ENCODE results near the gene FLNB.

- no peak for TF ChIP-seq CTCF (IDR thresholded peaks at IDR 0.05)
- TF ChIP-seq POLR2A (IDR thresholded peaks at IDR 0.05) = no peak
These were observed 30.6 kb downstream of the FLNB start for GRCh38 chr3:58038675-58039292.

Measured in adrenal gland (tissue), 5 donors.